HFFc6 (cell line): ENCODE results near the gene HSD17B2. TPM values are rescaled to one million over a fixed set of nuclear protein-coding genes. Genes with fewer than 3 reads are reported as not detected.
A peak's percentile ranks its signal among the peaks of the same experiment; 100 is the strongest.

Experiments used
- DNase-seq: peaks from one replicate; pipeline ENCODE4 v3.0.0-alpha.2; 2018
- H3K27ac Mint-ChIP-seq: 2 replicates; pipeline ENCODE4 v1.8.0; 2020; ENCODE audit warnings: mild to moderate bottlenecking, mixed read lengths
- H3K27me3 Mint-ChIP-seq: 2 replicates; pipeline ENCODE4 v1.8.0; 2021; ENCODE audit warnings: mild to moderate bottlenecking, moderate library complexity, mixed read lengths; ENCODE audit not compliant: insufficient read depth
- H3K36me3 Mint-ChIP-seq: 2 replicates; pipeline ENCODE4 v1.8.0; 2021; ENCODE audit warnings: low read depth, mixed read lengths
- H3K4me1 Mint-ChIP-seq: 2 replicates; pipeline ENCODE4 v1.8.0; 2020; ENCODE audit warnings: low read depth, mixed read lengths
- H3K4me3 Mint-ChIP-seq: 2 replicates; pipeline ENCODE4 v1.8.0; 2020; ENCODE audit warnings: mild to moderate bottlenecking, moderate library complexity, mixed read lengths
- H3K9me3 Mint-ChIP-seq: 2 replicates; pipeline ENCODE4 v1.8.0; 2020; ENCODE audit warnings: mild to moderate bottlenecking, mixed read lengths
- CTCF ChIP-seq: fragments of 200-600 bp; sonication (generic); IDR thresholded peaks from 2 replicates; pipeline ENCODE4 v1.5.0; 2021; ENCODE audit warnings: antibody characterized with exemption, mild to moderate bottlenecking
- total RNA-seq, 6 experiments: library from RNA; stranded (reverse); fragmentation: NEBNext Ultra II Directional; extraction: Animal tissue kit (Norgen Biotek cat#: 25700); gene quantifications; 2 replicates in 1 of 6; 3 replicates in 5 of 6; pipeline ENCODE4 v1.2.3, GENCODE V29; 2021

HSD17B2 gene
- total RNA-seq, 6 experiments from 2014 or later = 0.17 to 3.2 (median 0.50) TPM; not detected in 1

- no peak for TF ChIP-seq CTCF
- 0 out of 2 replicates have a peak, but pooled peaks cover under 1% of the 10 kb centered on the region for H3K27me3 Mint-ChIP-seq
- H3K36me3 Mint-ChIP-seq = no peaks in the 10 kb centered on the region
- peak overlapping the region; percentile 43; the same call in 1 of the 2 replicates for H3K27ac Mint-ChIP-seq
- H3K4me3 Mint-ChIP-seq = no peak overlapping the region
- no peaks in the 10 kb centered on the region for H3K4me1 Mint-ChIP-seq
- peaks cover 1% of the 10 kb centered on the region; the same call in 1 of the 2 replicates for H3K9me3 Mint-ChIP-seq
- DNase-seq = peak; percentile 33
These were observed 27.6 kb downstream of the HSD17B2 start for GRCh38 chr16:82062645-82063058.

GRCh38 chr16:82063456-82064082 lies 28.5 kb downstream of the HSD17B2 start:
- Mint-ChIP-seq H3K27ac (no peak overlapping the region), H3K9me3 (no peaks in the 10 kb centered on the region), H3K36me3 (no peaks in the 10 kb centered on the region), H3K27me3 (peaks cover 5% of the 10 kb centered on the region; the same call in 1 of the 2 replicates), H3K4me1 (no peaks in the 10 kb centered on the region), H3K4me3 (no peak overlapping the region)
- DNase-seq = no peak
- no peak for TF ChIP-seq CTCF

- peaks cover 5% of the 10 kb centered on the region; the same call in 1 of the 2 replicates for H3K27me3 Mint-ChIP-seq
- H3K4me1 Mint-ChIP-seq = peaks cover 9% of the 10 kb centered on the region
- DNase-seq = no peak
- no peak overlapping the region for H3K4me3 Mint-ChIP-seq
- no peaks in the 10 kb centered on the region for H3K36me3 Mint-ChIP-seq
- no peak for TF ChIP-seq CTCF
- H3K27ac Mint-ChIP-seq = no peak overlapping the region
- H3K9me3 Mint-ChIP-seq = no peaks in the 10 kb centered on the region; the same call in 1 of the 2 replicates
These were observed 32.2 kb downstream of the HSD17B2 start for GRCh38 chr16:82067042-82067803.

GRCh38 chr16:82067804-82068325 lies 32.8 kb downstream of the HSD17B2 start:
- Mint-ChIP-seq H3K27ac (no peak overlapping the region), H3K36me3 (no peaks in the 10 kb centered on the region), H3K4me3 (no peak overlapping the region), H3K4me1 (peaks cover 9% of the 10 kb centered on the region), H3K9me3 (no peaks in the 10 kb centered on the region; the same call in 1 of the 2 replicates), H3K27me3 (peaks cover 5% of the 10 kb centered on the region; the same call in 1 of the 2 replicates)
- DNase-seq = no peak
- TF ChIP-seq CTCF = no peak

- no peaks in the 10 kb centered on the region; the same call in 1 of the 2 replicates for H3K9me3 Mint-ChIP-seq
These were observed 35.8 kb downstream of the HSD17B2 start for GRCh38 chr16:82070656-82071369.

More at GRCh38 chr16:82070656-82071369, 35.8 kb downstream of the HSD17B2 start:
- no peak for TF ChIP-seq CTCF
- Mint-ChIP-seq H3K36me3 (no peaks in the 10 kb centered on the region), H3K4me3 (no peak overlapping the region), H3K4me1 (peaks cover 9% of the 10 kb centered on the region), H3K27me3 (peaks cover 5% of the 10 kb centered on the region; the same call in 1 of the 2 replicates), H3K27ac (no peak overlapping the region; the same call in 1 of the 2 replicates)
- DNase-seq = peak; percentile 42
